DMS 273 treated with DMSO at 0.1 percent for 48 hours (cell line): Measurements from ENCODE around the gene PDGFRB.

Experiments used
- DNase-seq: peaks from one replicate; lab custom pipeline; 2025; lab: John Stamatoyannopoulos, UW

The PDGFRB gene

GRCh38 chr5:150144879-150145278 lies 10.8 kb downstream of the PDGFRB start:
- DNase-seq = no peak

- DNase-seq = no peak
These were observed 11.3 kb downstream of the PDGFRB start for GRCh38 chr5:150144246-150144801.

GRCh38 chr5:150143350-150144245 lies 12.0 kb downstream of the PDGFRB start:
- no peak for DNase-seq

DNA sequence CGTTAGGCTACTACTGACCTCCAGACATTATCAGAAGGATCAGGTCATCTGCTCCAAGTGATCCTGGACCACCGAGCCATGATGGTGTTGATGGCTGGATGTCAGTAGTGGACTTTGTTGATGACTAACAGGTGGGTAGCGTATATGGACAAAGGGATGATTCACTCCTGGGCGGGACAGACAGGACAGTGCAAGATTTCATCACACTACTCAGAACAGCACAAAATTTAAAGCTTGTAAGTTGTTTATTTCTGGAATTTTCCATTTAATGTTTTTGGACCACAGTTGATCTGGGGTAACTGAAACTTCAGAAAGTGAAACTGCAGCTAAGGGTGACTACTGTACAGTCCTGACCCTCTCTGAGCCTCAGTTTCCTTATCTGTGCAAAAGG lies 12.7 kb downstream of the PDGFRB start:
- no peak for DNase-seq

DNA sequence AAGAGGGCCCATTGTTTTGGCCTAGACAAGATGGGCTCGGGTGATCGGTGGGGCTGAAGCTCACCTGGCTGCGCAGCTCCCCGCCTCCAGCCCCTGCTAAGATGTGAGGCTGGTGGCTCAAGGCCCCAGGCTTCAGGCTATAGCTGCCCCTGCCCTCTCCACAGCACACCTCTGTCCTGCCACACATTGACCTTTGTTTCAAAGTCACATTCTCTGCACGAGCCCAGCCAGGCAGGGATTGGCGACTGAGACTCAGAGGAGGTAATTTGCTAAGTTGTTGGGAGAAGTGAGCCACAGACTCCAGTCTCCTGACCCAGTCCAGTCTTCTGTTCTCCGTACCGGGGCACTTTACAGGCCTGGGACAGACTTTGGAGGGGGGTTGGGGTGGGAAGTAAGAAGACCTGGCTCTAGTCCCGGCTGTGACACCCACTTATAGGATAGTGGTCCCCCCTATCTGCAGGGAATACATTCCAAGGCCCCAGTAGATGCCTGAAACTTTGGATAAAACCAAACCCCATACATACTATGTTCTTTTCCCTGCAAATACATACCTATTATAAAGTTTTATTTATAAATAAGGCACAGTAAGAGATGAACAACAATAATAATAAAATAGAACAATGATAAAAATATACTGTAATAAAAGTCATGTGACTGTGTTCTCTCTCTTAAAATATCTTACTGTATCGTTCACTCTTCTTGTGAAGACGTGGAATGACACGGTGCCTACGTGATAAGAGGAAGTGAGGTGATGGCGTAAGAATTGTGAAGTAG lies 13.3 kb downstream of the PDGFRB start:
- no peak for DNase-seq

DNA sequence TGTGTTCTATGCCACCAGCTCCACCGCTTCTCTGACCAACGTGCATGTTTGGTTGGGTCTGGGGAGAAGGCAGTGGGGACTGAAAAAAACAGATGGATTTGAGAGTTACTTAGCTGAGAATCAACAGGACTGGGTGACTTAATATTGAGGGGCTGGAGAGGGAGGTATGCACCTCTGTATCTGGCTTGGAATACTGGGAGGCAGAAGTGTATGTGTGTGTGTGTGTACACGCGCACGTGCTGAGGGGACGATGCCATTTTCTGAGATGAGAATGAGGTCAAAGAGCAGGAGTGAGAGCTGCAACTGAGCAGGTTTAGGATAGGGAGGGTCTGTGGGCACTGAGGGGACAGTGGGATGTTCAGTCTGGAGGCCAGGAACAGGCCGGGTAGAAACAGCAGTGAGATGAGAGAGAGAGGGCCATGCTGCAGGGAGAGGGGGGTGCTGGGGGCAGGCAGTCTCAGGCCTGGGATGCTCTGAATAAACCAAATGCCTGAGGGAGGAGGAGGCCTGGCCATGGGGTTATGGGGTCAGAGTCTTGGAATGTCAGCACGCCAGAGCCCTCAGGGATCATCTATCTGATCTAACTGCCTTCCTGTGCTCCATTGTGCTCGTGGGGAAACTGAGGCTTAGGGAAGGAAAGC lies 14.0 kb downstream of the PDGFRB start:
- DNase-seq = no peak

DNA sequence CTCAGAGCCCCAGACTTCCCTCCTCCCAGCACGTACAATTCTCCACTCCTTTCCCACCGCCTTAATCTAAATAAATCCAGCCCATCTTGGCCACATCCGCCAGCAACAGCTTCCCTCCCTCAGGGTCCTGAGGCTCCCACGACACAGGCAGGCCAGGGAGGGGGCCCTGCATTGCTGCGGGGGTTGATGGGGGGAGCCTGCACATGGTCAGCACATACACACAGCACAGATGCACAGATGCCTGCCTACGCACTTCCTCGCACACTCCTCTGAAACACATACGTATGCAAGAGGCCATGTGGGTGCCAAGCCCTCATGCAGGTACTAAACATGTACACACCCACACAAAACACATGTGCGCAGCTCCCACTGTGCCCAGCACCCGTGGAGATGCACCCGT lies 14.8 kb downstream of the PDGFRB start:
- no peak for DNase-seq

GRCh38 chr5:150139334-150139733 lies 16.3 kb downstream of the PDGFRB start:
- DNase-seq = no peak

DNA sequence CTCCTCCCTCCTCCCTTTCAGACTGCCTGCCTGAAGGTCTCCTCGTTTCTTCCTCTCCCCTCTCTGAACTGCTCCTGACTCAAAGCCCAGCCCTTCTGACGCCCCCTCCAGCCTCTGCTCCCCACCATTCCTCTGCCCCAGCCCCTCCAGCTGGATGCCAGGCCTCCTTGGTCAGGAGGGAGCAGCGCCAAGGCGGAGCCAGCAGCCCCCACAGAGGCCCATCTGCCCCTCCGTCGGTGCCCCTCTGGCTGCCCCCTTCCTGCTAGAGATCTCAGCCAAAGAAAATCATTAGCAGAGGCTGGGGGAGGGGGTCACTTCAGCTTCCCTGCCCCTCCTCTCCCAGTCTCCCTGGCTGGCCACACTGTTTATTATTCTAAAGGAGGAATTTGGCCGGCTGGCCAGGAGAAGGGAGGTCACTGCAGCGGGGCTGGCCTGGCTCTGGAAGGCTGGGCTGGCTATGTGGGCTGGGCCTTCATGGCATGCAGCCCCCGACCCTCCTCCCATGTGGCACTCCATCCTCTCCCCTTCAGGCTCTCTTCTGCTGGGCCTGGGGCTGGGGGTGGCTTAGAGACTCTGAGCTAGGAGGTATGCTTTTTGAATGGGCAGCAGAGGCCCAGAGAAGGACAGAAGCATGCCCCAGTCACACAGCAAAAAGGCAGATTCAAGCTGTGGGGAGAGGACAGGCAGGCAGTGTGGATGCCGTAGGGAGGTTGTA lies 16.9 kb downstream of the PDGFRB start:
- no peak for DNase-seq

- DNase-seq = no peak
These were observed 17.6 kb downstream of the PDGFRB start for GRCh38 chr5:150137997-150138396.

DNA sequence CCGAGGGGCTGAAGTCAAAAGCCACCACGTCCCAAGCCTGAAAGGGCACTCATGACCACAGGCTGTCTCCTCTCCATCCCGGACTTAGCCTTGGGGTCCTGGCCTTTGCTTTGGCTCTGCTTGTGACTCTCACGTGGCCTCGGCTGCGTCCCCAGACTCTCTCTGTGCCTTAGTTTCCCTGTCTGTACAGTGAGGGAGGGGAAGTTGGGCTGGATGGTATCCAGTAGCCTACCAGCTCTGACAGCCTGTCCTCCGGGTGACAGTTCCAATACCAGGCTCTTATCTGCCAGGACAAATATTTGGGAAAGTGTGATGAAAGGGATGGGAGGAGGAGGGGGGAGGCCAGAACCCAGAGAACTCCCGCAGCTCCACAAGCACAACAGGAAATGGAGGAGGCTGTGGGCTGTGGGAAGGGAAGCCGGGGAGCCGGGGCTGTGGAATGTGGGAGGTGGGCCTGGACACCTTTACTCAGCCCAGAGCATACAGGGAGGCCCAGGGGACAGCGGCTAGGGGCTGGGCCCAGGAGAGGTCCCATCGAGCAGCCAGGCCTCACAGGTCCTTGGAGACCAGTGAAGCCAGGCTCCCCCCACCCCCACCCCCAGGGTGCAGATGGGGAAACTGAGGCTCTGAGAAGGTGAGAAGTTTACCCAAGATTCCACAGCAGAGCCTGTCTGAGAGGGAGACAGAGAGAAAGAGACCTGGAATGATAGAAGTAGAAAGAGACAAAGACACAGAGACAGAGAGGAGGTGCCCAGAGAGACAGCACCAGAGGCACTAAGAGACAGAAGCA lies 18.3 kb downstream of the PDGFRB start:
- no peak for DNase-seq

DNA sequence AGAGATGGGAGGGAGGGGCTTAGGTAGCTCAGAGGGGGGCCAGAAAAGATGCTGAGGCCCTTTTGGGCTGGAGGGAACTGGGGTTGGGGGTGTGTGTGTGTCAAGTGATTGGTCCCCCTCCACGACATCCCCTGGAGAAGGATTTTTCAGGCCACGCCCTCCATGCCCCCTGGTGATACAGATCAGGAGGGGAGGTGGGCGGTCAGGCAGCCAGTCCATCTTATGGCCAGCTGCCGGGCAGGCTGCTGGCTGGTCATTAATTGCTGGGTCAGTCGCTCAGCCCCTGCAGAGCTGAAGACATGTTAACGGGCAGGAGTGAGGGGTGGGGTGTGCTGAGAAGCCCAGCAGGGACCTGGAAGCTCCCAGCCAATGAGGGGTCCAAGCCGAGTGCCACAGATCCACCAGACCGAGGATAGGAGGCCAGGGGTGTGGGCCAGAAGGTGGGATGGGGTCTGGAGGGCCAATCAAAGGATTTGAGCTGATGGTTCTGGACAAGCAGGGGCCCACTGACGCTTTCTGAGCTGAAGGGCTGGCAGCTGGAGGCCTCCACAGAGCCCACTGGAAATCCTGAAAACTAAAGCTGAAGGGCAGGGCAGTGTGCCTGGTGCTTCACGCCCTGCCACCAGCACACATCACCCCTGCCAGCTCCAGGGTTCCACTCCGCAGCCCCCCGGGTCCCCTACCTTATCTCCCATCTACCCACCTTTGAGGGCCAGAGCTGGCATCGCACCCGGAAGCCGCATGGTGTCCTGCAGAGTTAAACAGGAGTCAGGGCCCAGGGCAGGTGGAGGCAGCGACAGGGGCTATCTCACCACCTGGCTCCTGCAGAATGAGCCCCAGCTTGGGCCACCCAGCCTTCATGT lies 19.1 kb downstream of the PDGFRB start:
- no peak for DNase-seq

GRCh38 chr5:150135557-150136304 lies 19.9 kb downstream of the PDGFRB start:
- no peak for DNase-seq

DNA sequence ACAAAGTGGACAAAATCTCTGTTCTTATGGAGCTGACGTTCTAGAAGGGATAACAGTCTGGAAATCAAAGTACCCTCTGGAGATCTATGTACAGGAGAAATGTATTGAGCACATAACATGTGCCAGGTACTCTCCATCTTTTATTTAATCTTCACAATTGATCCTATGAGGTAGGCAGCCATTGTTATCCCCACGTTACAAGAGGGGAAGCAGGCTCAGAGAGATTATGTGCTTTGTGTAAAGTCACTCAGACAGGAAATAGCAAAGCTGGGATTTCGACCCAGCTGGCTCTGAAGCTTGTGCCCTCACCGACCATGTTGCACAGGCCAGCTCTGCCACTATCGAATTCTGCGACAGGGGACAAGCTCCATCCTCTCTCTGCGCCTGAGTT lies 21.5 kb downstream of the PDGFRB start:
- DNase-seq = no peak

DNA sequence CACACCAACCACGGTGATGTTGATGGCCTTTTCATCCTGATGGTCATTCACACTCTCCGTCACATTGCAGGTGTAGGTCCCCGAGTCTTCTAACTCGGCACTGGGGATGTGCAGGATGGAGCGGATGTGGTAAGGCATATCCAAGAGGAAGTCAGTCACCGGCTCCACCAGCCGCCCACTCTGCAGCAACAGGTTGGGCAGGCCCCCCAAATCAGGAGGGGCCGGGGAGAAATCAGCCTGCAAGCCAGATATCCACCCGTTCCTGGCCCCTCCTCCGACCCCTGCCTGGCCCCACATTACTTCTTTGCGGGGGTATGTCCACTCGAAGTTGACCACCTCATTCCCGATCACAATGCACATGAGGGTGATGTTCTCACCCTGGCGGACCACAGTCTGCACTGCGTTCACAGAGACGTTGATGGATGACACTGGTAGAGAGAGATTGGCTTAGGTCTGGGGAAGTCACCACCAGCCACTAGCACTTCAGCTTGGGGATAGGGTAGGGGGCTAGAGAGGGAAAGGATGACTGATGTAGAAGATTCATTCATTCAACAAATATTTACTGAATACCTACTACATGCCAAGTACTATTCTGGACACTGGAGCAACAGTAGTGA lies 22.0 kb downstream of the PDGFRB start:
- no peak for DNase-seq

DNA sequence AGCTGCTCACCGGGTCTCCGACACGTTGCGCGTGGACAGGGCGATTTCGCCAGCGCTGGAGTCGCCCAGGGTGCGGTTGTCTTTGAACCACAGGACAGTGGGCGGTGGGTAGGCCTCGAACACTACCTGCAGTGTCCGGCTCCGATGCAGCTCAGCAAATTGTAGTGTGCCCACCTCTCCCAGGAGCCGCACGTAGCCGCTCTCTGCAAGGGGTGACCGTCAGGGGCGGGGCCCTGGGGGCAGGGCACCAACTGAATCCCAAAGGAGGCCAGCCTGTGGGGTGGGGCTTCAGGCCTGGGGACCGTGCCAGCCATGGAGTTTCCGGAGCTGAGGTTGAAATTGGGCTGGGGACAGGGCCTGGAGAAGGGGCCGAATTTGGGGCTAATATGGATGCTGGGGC lies 22.9 kb downstream of the PDGFRB start:
- no peak for DNase-seq

- DNase-seq = no peak
These were observed 23.5 kb downstream of the PDGFRB start for GRCh38 chr5:150131978-150132694.

DNA sequence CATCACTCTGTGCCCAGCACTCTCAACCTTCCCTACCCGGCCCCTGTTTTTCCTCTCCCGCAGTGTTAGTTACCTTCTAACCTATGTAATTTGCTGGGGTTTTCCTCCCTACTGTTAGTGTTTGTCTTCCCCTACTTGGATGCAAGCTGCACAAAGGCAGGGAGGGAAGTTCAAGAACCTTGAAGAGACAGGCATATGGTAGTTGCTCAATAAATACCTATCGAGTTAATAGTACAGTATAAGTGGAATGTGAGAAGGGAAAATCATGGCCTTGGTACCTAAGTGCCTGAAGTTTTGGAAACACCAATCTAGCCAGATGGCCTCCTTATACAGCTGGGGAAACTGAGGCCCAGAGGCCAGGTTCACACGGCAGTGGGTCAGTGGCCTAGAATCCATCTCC lies 24.2 kb downstream of the PDGFRB start:
- DNase-seq = no peak
